GM12878 (cell line): Measurements from ENCODE around the gene STK32B. TPM values are rescaled to one million over a fixed set of nuclear protein-coding genes. Genes with fewer than 3 reads are reported as not detected.

Experiments used
- ATAC-seq: fragments of 200-7000 bp; cut with Tn5 transposase; 3 replicates; pipeline ENCODE4 v1.9.1; 2020; ENCODE audit warnings: mild to moderate bottlenecking, moderate library complexity
- BruUV-seq: library from RNA; stranded (reverse); fragments of 400-500 nt; replicated peaks from 2 replicates; lab custom pipeline; 2021; lab: Mats Ljungman, UMichigan
- CTCF ChIA-PET: fragments of 300-600 bp; sonication (Branson Sonifier 250); formaldehyde crosslinking; extraction: SDS; loops from one replicate; lab custom pipeline; 2021; ENCODE audit warnings: inconsistent platforms; lab: Yijun Ruan, JAX
- POLR2A ChIA-PET: fragments of 350-600 bp; formaldehyde crosslinking; extraction: SDS; loops from one replicate; lab custom pipeline; 2021; ENCODE audit warnings: inconsistent platforms; lab: Charles Lee
- RAD21 ChIA-PET: fragments of 300-600 bp; sonication (Branson Sonifier 250); formaldehyde crosslinking; loops from one replicate; lab custom pipeline; 2023; ENCODE audit warnings: antibody characterized with exemption; ENCODE audit not compliant: unreplicated experiment; lab: Charles Lee
- SMC1A ChIA-PET: fragments of 300-600 bp; sonication (Branson Sonifier 250); formaldehyde crosslinking; loops from one replicate; lab custom pipeline; 2023; ENCODE audit not compliant: unreplicated experiment, uncharacterized antibody; lab: Charles Lee
- DNase-seq: peaks from one replicate; pipeline ENCODE4 v3.0.0-alpha.2; 2011; ENCODE audit warnings: low read depth, low spot score
- FAIRE-seq: peaks from 3 replicates; lab custom pipeline; 2011; peaks lifted over from hg19 to GRCh38; lab: Jason Lieb, UNC
- H2AFZ ChIP-seq: 2 replicates; pipeline ENCODE4 v1.6.0; 2011; ENCODE audit warnings: low read depth, low read length, control low read depth; ENCODE audit not compliant: control insufficient read depth
- H3K27ac ChIP-seq: 2 replicates; pipeline ENCODE4 v1.5.1; 2011; ENCODE audit warnings: control low read depth; ENCODE audit not compliant: control insufficient read depth, insufficient read depth
- H3K27me3 ChIP-seq, 2 experiments: replicated peaks in 1 of 2; 2 replicates each; pipeline versions ENCODE4 v1.6.0 to v1.6.1; 2011; ENCODE audit warnings: low read length in 1 of 2; ENCODE audit not compliant: control insufficient read depth in 2 of 2, insufficient read depth in 2 of 2
- H3K36me3 ChIP-seq, 2 experiments: 2 replicates each; pipeline ENCODE4 v1.5.1; 2011; ENCODE audit warnings: low read length in 1 of 2; ENCODE audit not compliant: control insufficient read depth in 2 of 2, insufficient read depth in 2 of 2
- H3K4me1 ChIP-seq: 2 replicates; pipeline ENCODE4 v1.6.1; 2011; ENCODE audit warnings: mild to moderate bottlenecking, low read length, moderate library complexity, mixed read lengths; ENCODE audit not compliant: control insufficient read depth, insufficient read depth
- H3K4me2 ChIP-seq: 2 replicates; pipeline ENCODE4 v1.6.0; 2011; ENCODE audit warnings: control low read depth; ENCODE audit not compliant: control insufficient read depth, insufficient read depth
- H3K4me3 ChIP-seq: fragments of 200-600 bp; sonication (generic); 2 replicates; pipeline ENCODE4 v1.5.1; 2016
- H3K79me2 ChIP-seq: 2 replicates; pipeline ENCODE4 v1.6.0; 2011; ENCODE audit warnings: low read length; ENCODE audit not compliant: control insufficient read depth, insufficient read depth
- H3K9ac ChIP-seq: 2 replicates; pipeline ENCODE4 v1.8.0; 2011; ENCODE audit warnings: low read length, control low read depth, mixed read lengths; ENCODE audit not compliant: control insufficient read depth, insufficient read depth
- H3K9me3 ChIP-seq: replicated peaks from 3 replicates; pipeline ENCODE4 v1.5.1; 2011; ENCODE audit warnings: mild to moderate bottlenecking, low read length; ENCODE audit not compliant: control insufficient read depth, insufficient read depth
- H4K20me1 ChIP-seq: 2 replicates; pipeline ENCODE4 v1.6.0; 2011; ENCODE audit not compliant: control insufficient read depth, insufficient read depth
- EGR1 ChIP-seq, 2 experiments: IDR thresholded peaks; 1 replicate in 1 of 2; 2 replicates in 1 of 2; pipeline ENCODE4 v1.6.1; 2011 to 2012; ENCODE audit warnings: low read depth in 2 of 2, low read length in 2 of 2, borderline replicate concordance in 1 of 2, mild to moderate bottlenecking in 1 of 2, moderate library complexity in 1 of 2
- MTA2 ChIP-seq: fragments of 450-650 bp; IDR thresholded peaks from 2 replicates; pipeline ENCODE4 v1.6.1; 2016; ENCODE audit warnings: low read depth, mild to moderate bottlenecking, moderate library complexity
- NFYB ChIP-seq: IDR thresholded peaks from 2 replicates; pipeline ENCODE4 v1.6.1; 2011; ENCODE audit warnings: low read depth, mild to moderate bottlenecking, low read length, improper control_type of control experiment, moderate library complexity; ENCODE audit not compliant: insufficient read depth
- NRF1 ChIP-seq: conservative IDR thresholded peaks from 2 replicates; pipeline ENCODE4 v1.6.1; 2011; ENCODE audit warnings: mild to moderate bottlenecking, low read depth, low read length, improper control_type of control experiment
- RAD51 ChIP-seq: fragments of 450-650 bp; IDR thresholded peaks from 2 replicates; pipeline ENCODE4 v1.6.1; 2016; ENCODE audit warnings: moderate library complexity, mild to moderate bottlenecking, inconsistent platforms
- RCOR1 ChIP-seq: conservative IDR thresholded peaks from 2 replicates; pipeline ENCODE4 v1.6.1; 2012; ENCODE audit warnings: low read depth, low read length, improper control_type of control experiment
- WGBS: methylation state at CpG from one replicate; pipeline ENCODE4 v1.1.6; 2016; ENCODE audit warnings: low lambda C conversion rate; ENCODE audit not compliant: insufficient replicate concordance, insufficient coverage; ENCODE audit errors: missing lambda C conversion rate; 5-methylcytosine and 5-hydroxymethylcytosine counted together
- in situ Hi-C: fragments of 300-500 bp; cut with MboI; formaldehyde crosslinking; loops from 9 replicates; pipeline ENCODE4 v1.14.3; 2018; ENCODE audit warnings: mixed read lengths
- intact Hi-C: fragments of 100-400 bp; cut with micrococcal nuclease; formaldehyde crosslinking; loops from one replicate; pipeline ENCODE4 v1.14.2; 2022; ENCODE audit not compliant: unreplicated experiment
- polyA plus RNA-seq, 11 experiments: library from polyadenylated mRNA; depleted of rRNA in 4 of 11; unstranded in 6 of 11; stranded (reverse) in 5 of 11; fragments of >200 nt; fragmentation: Nextera tagmentation in 4 of 11; fragmentation: Illumina TruSeq in 1 of 11; extraction: Ambion mirVana in 4 of 11; extraction: Trizol in 1 of 11; gene quantifications; 1 replicate in 1 of 11; 2 replicates in 10 of 11; pipeline versions ENCODE4 v1.2.1 to v1.2.3, GENCODE V29; 2011 to 2016; ENCODE audit warnings: inconsistent platforms in 2 of 11, missing spikeins in 2 of 11, low read depth in 1 of 11
- total RNA-seq, 4 experiments: library from RNA; depleted of rRNA in 3 of 4; stranded (reverse); fragments of >200 nt in 3 of 4; fragmentation: Illumina TruSeq in 1 of 4; extraction: Trizol in 1 of 4; gene quantifications; 2 replicates each; pipeline versions ENCODE4 v1.2.1 to v1.2.3, GENCODE V29; 2013 to 2021
- TF ChIP-seq, protein P1 (sequence below): IDR thresholded peaks from 2 replicates; pipeline ENCODE4 v1.6.1; 2012; ENCODE audit warnings: low read depth, low read length, improper control_type of control experiment
- TF ChIP-seq, protein P2 (sequence below): fragments of 450-650 bp; formaldehyde crosslinking; IDR thresholded peaks from 2 replicates; pipeline ENCODE4 v1.4.0; 2022; ENCODE audit warnings: mild to moderate bottlenecking, moderate library complexity
- TF ChIP-seq, protein P3 (sequence below): fragments of 450-650 bp; IDR thresholded peaks from 2 replicates; pipeline ENCODE4 v1.6.1; 2017; ENCODE audit warnings: antibody characterized with exemption, mild to moderate bottlenecking, moderate library complexity
- TF ChIP-seq, protein P4 (sequence below): fragments of 150-350 bp; IDR thresholded peaks from 2 replicates; pipeline ENCODE4 v1.6.1; 2014; ENCODE audit warnings: mild to moderate bottlenecking, low read depth, low read length

The STK32B gene
- total and polyA plus RNA-seq, 10 of the 15 experiments (the other 5 are each of a cell fraction or from before 2014, with no cell fraction given): 0.04 to 0.12 (median 0.08) TPM; not detected in 7

DNA sequence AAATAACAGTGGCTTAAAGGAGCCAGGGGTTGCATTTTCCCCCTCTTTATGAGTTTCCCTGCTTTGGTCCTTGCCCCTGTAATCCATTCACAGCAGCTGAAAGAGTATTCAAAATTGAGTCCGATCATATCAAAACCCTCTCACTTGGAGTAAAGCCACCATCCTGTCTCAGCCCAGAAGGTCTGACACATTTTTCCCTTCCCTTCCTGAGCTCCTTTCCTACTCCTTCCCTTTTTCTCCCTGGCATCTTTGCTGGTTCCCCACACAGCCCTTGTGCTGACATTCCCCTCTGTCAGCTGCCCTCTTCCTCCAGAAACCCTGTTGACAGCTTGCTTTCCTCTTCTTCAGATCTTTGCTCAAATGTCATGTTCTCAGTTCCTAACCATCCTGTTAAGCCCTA lies 361.5 kb downstream of the STK32B start:
- Histone ChIP-seq H3K4me3 (no peak overlapping the region), H3K36me3 (no peaks in the 10 kb centered on the region), H3K27ac (no peak overlapping the region), H3K4me2 (no peak overlapping the region), H3K4me1 (no peaks in the 10 kb centered on the region; the same call in 1 of the 2 replicates), H2AFZ (no peak overlapping the region), H3K9ac (no peak overlapping the region), H4K20me1 (no peaks in the 10 kb centered on the region), H3K9me3 (peaks cover 1% of the 10 kb centered on the region; the same call in 2 of the 3 replicates), H3K79me2 (no peaks in the 10 kb centered on the region), H3K27me3 (no peaks in the 10 kb centered on the region)
- intact Hi-C loops: no loop called here
- SMC1A ChIA-PET: interaction anchor here (1.5 kb wide), 1 partner anchor 13 kb away, joined by 3 read pairs; no protein-coding TSS in a partner anchor
- BruUV-seq: no TSS peak
- in situ Hi-C loops: no loop called here
- 91% methylated on average over 1 of the region's 1 CpG for WGBS
- RAD21 ChIA-PET: no interaction called here
- POLR2A ChIA-PET: no interaction called here
- DNase-seq: no peak
- FAIRE-seq: no peak
- CTCF ChIA-PET: no interaction called here
- no peak for ATAC-seq
- TF ChIP-seq NFYB (no peak), EGR1 (IDR thresholded peaks at IDR 0.05; ENCODE audit: borderline replicate concordance in 1 of 2, low read depth in 2 of 2, low read length in 2 of 2) (no peak), RCOR1 (no peak), MTA2 (no peak), NRF1 (no peak), RAD51 (no peak)
- TF ChIP-seq, protein P1, sequence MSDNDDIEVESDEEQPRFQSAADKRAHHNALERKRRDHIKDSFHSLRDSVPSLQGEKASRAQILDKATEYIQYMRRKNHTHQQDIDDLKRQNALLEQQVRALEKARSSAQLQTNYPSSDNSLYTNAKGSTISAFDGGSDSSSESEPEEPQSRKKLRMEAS: no peak
- TF ChIP-seq, protein P2, sequence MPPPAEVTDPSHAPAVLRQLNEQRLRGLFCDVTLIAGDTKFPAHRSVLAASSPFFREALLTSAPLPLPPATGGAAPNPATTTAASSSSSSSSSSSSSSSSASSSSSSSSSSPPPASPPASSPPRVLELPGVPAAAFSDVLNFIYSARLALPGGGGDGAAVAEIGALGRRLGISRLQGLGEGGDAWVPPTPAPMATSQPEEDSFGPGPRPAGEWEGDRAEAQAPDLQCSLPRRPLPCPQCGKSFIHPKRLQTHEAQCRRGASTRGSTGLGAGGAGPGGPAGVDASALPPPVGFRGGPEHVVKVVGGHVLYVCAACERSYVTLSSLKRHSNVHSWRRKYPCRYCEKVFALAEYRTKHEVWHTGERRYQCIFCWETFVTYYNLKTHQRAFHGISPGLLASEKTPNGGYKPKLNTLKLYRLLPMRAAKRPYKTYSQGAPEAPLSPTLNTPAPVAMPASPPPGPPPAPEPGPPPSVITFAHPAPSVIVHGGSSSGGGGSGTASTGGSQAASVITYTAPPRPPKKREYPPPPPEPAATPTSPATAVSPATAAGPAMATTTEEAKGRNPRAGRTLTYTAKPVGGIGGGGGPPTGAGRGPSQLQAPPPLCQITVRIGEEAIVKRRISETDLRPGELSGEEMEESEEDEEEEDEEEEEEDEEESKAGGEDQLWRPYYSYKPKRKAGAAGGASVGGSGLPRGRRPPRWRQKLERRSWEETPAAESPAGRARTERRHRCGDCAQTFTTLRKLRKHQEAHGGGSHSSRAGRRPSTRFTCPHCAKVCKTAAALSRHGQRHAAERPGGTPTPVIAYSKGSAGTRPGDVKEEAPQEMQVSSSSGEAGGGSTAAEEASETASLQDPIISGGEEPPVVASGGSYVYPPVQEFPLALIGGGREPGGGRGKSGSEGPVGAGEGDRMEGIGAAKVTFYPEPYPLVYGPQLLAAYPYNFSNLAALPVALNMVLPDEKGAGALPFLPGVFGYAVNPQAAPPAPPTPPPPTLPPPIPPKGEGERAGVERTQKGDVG: no peak
- TF ChIP-seq, protein P3, sequence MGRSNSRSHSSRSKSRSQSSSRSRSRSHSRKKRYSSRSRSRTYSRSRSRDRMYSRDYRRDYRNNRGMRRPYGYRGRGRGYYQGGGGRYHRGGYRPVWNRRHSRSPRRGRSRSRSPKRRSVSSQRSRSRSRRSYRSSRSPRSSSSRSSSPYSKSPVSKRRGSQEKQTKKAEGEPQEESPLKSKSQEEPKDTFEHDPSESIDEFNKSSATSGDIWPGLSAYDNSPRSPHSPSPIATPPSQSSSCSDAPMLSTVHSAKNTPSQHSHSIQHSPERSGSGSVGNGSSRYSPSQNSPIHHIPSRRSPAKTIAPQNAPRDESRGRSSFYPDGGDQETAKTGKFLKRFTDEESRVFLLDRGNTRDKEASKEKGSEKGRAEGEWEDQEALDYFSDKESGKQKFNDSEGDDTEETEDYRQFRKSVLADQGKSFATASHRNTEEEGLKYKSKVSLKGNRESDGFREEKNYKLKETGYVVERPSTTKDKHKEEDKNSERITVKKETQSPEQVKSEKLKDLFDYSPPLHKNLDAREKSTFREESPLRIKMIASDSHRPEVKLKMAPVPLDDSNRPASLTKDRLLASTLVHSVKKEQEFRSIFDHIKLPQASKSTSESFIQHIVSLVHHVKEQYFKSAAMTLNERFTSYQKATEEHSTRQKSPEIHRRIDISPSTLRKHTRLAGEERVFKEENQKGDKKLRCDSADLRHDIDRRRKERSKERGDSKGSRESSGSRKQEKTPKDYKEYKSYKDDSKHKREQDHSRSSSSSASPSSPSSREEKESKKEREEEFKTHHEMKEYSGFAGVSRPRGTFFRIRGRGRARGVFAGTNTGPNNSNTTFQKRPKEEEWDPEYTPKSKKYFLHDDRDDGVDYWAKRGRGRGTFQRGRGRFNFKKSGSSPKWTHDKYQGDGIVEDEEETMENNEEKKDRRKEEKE: no peak
- TF ChIP-seq, protein P4, sequence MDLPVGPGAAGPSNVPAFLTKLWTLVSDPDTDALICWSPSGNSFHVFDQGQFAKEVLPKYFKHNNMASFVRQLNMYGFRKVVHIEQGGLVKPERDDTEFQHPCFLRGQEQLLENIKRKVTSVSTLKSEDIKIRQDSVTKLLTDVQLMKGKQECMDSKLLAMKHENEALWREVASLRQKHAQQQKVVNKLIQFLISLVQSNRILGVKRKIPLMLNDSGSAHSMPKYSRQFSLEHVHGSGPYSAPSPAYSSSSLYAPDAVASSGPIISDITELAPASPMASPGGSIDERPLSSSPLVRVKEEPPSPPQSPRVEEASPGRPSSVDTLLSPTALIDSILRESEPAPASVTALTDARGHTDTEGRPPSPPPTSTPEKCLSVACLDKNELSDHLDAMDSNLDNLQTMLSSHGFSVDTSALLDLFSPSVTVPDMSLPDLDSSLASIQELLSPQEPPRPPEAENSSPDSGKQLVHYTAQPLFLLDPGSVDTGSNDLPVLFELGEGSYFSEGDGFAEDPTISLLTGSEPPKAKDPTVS: no peak
